ENCODE data around the gene NXT1. TPM values are rescaled to one million over a fixed set of nuclear protein-coding genes. Genes with fewer than 3 reads are reported as not detected.
A peak's percentile ranks its signal among the peaks of the same experiment; 100 is the strongest.

The NXT1 gene
- total RNA-seq, 1 donor from 2014 or later = 17.9 TPM

DNA sequence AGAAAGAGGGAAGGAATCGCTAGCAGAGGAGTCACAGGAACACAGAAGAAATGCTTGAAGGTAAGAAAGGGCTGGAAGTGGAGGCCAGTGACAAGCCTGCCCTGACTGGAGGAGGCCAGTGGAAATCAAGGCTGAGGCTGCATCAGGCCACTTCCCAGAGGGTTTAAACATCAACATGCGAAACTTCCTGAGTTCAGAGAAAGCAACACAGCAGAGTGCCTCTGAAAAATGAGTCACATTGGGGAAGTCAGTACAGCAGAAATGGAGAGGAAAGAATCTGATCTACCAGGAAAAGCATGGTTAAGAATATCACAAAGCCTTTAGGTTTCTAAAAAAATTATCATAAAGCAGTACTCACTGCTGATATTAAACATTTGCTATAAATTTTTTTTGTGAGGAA is 47.4 kb downstream of the NXT1 start:
- H3K36me3 ChIP-seq (ENCODE audit: insufficient read depth, low read length) = peaks cover 13% of the 10 kb centered on the region
- H2AFZ ChIP-seq (ENCODE audit: low read depth, low read length) = no peak overlapping the region
- H3K27me3 Mint-ChIP-seq (ENCODE audit: low read depth, unreplicated experiment) = no peaks in the 10 kb centered on the region
- no peak overlapping the region for H3K27ac ChIP-seq (ENCODE audit: low read depth, low read length)
- no peak overlapping the region for H3K4me3 ChIP-seq (ENCODE audit: insufficient read depth, low read depth, low read length)
- H3K27ac Mint-ChIP-seq (ENCODE audit: unreplicated experiment) = peak overlapping the region; percentile 75
- DNase-seq (ENCODE audit: low read depth) (peak; percentile 20), FAIRE-seq (no peak)
- no peak for TF ChIP-seq EZH2 (IDR thresholded peaks at IDR 0.05; ENCODE audit: insufficient read depth, low read length)
- TF ChIP-seq, protein P1, sequence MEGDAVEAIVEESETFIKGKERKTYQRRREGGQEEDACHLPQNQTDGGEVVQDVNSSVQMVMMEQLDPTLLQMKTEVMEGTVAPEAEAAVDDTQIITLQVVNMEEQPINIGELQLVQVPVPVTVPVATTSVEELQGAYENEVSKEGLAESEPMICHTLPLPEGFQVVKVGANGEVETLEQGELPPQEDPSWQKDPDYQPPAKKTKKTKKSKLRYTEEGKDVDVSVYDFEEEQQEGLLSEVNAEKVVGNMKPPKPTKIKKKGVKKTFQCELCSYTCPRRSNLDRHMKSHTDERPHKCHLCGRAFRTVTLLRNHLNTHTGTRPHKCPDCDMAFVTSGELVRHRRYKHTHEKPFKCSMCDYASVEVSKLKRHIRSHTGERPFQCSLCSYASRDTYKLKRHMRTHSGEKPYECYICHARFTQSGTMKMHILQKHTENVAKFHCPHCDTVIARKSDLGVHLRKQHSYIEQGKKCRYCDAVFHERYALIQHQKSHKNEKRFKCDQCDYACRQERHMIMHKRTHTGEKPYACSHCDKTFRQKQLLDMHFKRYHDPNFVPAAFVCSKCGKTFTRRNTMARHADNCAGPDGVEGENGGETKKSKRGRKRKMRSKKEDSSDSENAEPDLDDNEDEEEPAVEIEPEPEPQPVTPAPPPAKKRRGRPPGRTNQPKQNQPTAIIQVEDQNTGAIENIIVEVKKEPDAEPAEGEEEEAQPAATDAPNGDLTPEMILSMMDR (IDR thresholded peaks at IDR 0.05; ENCODE audit: insufficient read depth, low read depth, low read length) = no peak
- peaks cover 9% of the 10 kb centered on the region for H3K4me1 Mint-ChIP-seq (ENCODE audit: low read depth, unreplicated experiment)
- H3K79me2 ChIP-seq (ENCODE audit: insufficient read depth, low read length) = peaks cover 22% of the 10 kb centered on the region
- peaks cover 10% of the 10 kb centered on the region for H3K4me1 ChIP-seq (ENCODE audit: insufficient read depth, low read length)
- no peaks in the 10 kb centered on the region for H3K27me3 ChIP-seq (ENCODE audit: insufficient read depth, low read length)
- H3K4me2 ChIP-seq (ENCODE audit: low read length) = no peak overlapping the region
- peaks cover 37% of the 10 kb centered on the region for H4K20me1 ChIP-seq (ENCODE audit: insufficient read depth, low read length)
- H3K4me3 Mint-ChIP-seq (ENCODE audit: unreplicated experiment) = no peak overlapping the region
- no peak overlapping the region for H3K9ac ChIP-seq (ENCODE audit: low read length)
- H3K36me3 Mint-ChIP-seq (ENCODE audit: low read depth, unreplicated experiment) = peaks cover 17% of the 10 kb centered on the region
- no peaks in the 10 kb centered on the region for H3K9me3 Mint-ChIP-seq (ENCODE audit: unreplicated experiment)
- no peaks in the 10 kb centered on the region for H3K9me3 ChIP-seq (ENCODE audit: insufficient read depth, low read depth, low read length)

DNA sequence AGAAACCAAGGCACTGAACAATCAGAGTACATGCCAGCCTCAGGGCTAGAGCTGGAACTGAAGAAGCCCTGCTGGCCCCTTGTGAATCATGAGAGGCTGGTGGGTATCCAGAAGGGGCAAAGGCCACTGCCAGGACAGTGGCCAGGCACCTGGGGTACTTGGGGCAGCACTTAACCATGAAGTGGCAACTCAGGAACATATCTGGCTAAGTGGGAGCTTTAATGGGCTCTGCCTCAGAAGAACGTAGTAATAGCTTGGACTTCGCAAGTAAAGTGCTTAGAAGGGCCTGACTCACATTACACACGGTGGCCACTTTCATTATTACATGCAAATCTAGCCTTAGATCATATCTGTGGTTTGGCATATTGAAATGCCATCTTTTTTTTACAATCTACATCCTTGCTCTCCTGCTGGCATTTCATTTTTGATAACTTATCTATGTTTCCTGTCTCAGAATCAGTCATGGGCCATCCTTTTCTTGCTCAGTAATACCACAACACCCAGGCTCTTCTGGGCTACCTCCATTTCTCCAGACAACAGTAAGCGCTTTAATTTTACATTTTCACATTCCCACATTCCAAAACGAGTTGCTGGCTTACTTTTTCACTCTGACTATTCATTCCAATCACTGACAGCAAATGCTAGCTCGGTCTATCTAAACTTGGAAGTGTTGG is 49.1 kb downstream of the NXT1 start:
- Mint-ChIP-seq H3K27ac (ENCODE audit: unreplicated experiment) (no peak overlapping the region), H3K9me3 (ENCODE audit: unreplicated experiment) (no peaks in the 10 kb centered on the region), H3K4me1 (ENCODE audit: low read depth, unreplicated experiment) (peaks cover 16% of the 10 kb centered on the region), H3K36me3 (ENCODE audit: low read depth, unreplicated experiment) (peaks cover 7% of the 10 kb centered on the region), H3K4me3 (ENCODE audit: unreplicated experiment) (no peak overlapping the region), H3K27me3 (ENCODE audit: low read depth, unreplicated experiment) (no peaks in the 10 kb centered on the region)
- H3K4me2 ChIP-seq (ENCODE audit: low read length) = peak overlapping the region; percentile 32
- no peak overlapping the region for H3K4me3 ChIP-seq (ENCODE audit: insufficient read depth, low read depth, low read length)
- H3K36me3 ChIP-seq (ENCODE audit: insufficient read depth, low read length) = peaks cover 5% of the 10 kb centered on the region
- TF ChIP-seq, protein P1 (IDR thresholded peaks at IDR 0.05; ENCODE audit: insufficient read depth, low read depth, low read length) = no peak
- no peak for TF ChIP-seq EZH2 (IDR thresholded peaks at IDR 0.05; ENCODE audit: insufficient read depth, low read length)
- H2AFZ ChIP-seq (ENCODE audit: low read depth, low read length) = no peak overlapping the region
- peaks cover 10% of the 10 kb centered on the region for H3K4me1 ChIP-seq (ENCODE audit: insufficient read depth, low read length)
- peak; percentile 84 for DNase-seq (ENCODE audit: low read depth)
- no peaks in the 10 kb centered on the region for H3K27me3 ChIP-seq (ENCODE audit: insufficient read depth, low read length)
- peak overlapping the region; percentile 23 for H3K27ac ChIP-seq (ENCODE audit: low read depth, low read length)
- no peaks in the 10 kb centered on the region for H3K9me3 ChIP-seq (ENCODE audit: insufficient read depth, low read depth, low read length)
- peaks cover 47% of the 10 kb centered on the region for H4K20me1 ChIP-seq (ENCODE audit: insufficient read depth, low read length)
- no peak for FAIRE-seq
- H3K79me2 ChIP-seq (ENCODE audit: insufficient read depth, low read length) = peaks cover 36% of the 10 kb centered on the region
- H3K9ac ChIP-seq (ENCODE audit: low read length) = no peak overlapping the region

DNA sequence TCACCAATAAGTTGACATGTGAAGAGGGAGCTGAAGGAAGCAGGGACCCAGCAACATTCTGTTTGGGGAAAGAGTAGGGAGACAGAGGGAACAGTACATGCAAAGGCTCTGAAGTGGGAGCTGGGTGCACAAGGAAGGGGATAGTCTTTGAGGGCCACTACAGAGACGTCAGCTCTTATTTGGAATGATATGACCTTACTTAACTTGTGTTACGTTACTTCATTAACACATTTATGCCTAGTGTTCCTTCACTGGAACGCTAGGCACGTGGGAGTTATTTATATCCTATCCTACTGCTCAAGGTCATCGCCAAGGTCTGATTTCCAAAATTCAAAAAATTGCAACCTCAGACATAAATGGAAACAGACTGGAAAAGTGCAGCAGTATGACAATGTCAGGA is 50.5 kb downstream of the NXT1 start:
- H3K36me3 Mint-ChIP-seq (ENCODE audit: low read depth, unreplicated experiment) = peaks cover 7% of the 10 kb centered on the region
- no peak overlapping the region for H3K4me3 Mint-ChIP-seq (ENCODE audit: unreplicated experiment)
- H3K4me1 Mint-ChIP-seq (ENCODE audit: low read depth, unreplicated experiment) = peaks cover 16% of the 10 kb centered on the region
- Histone ChIP-seq H3K27me3 (ENCODE audit: insufficient read depth, low read length) (no peaks in the 10 kb centered on the region), H3K9ac (ENCODE audit: low read length) (no peak overlapping the region), H2AFZ (ENCODE audit: low read depth, low read length) (no peak overlapping the region), H4K20me1 (ENCODE audit: insufficient read depth, low read length) (peaks cover 59% of the 10 kb centered on the region), H3K79me2 (ENCODE audit: insufficient read depth, low read length) (peaks cover 46% of the 10 kb centered on the region), H3K9me3 (ENCODE audit: insufficient read depth, low read depth, low read length) (no peaks in the 10 kb centered on the region), H3K4me2 (ENCODE audit: low read length) (no peak overlapping the region), H3K4me3 (ENCODE audit: insufficient read depth, low read depth, low read length) (no peak overlapping the region), H3K4me1 (ENCODE audit: insufficient read depth, low read length) (peaks cover 10% of the 10 kb centered on the region), H3K36me3 (ENCODE audit: insufficient read depth, low read length) (peaks cover 2% of the 10 kb centered on the region), H3K27ac (ENCODE audit: low read depth, low read length) (no peak overlapping the region)
- H3K27ac Mint-ChIP-seq (ENCODE audit: unreplicated experiment) = no peak overlapping the region
- no peaks in the 10 kb centered on the region for H3K9me3 Mint-ChIP-seq (ENCODE audit: unreplicated experiment)
- TF ChIP-seq EZH2 (IDR thresholded peaks at IDR 0.05; ENCODE audit: insufficient read depth, low read length) = no peak
- TF ChIP-seq, protein P1 (IDR thresholded peaks at IDR 0.05; ENCODE audit: insufficient read depth, low read depth, low read length) = no peak
- DNase-seq (ENCODE audit: low read depth) (no peak), FAIRE-seq (no peak)
- no peaks in the 10 kb centered on the region for H3K27me3 Mint-ChIP-seq (ENCODE audit: low read depth, unreplicated experiment)
